Subcutaneous adipose tissue (tissue), 4 donors: ENCODE measurements around the gene PCDHA6. TPM values are rescaled to one million over a fixed set of nuclear protein-coding genes. Genes with fewer than 3 reads are reported as not detected.
"Not testable (repeated sequence)": the region's sequence is repeated elsewhere in the genome, so short reads cannot be mapped to it uniquely, and the experiment has no call there.

Experiments used
- CTCF ChIP-seq: fragments of 450-650 bp; IDR thresholded peaks from one replicate; pipeline ENCODE4 v1.5.1; 2016; ENCODE audit warnings: low read depth, mild to moderate bottlenecking, control low read depth, antibody characterized with exemption, moderate library complexity
- total RNA-seq, 4 donors: library from RNA; depleted of rRNA; stranded (reverse); fragments of >200 nt; gene quantifications; one replicate each; pipeline ENCODE4 v1.1.0, GENCODE V29; 2016

Gene PCDHA6
- total RNA-seq, 4 donors from 2014 or later = 0.22 to 0.49 (median 0.36) TPM

GRCh38 chr5:140840978-140841962 is 13.5 kb downstream of the PCDHA6 start, which contains the start of gene PCDHA8:
PCDHA8 (plus strand) TSS chr5:140841187; CDS start chr5:140841322, 135 bp downstream.
- no peak for TF ChIP-seq CTCF

- TF ChIP-seq CTCF = no peak
Measured at GRCh38 chr5:140842798-140843733, 15.3 kb downstream of the PCDHA6 start.

GRCh38 chr5:140848139-140849102 is 20.7 kb downstream of the PCDHA6 start, which contains the start of gene PCDHA9:
PCDHA9 (plus strand) TSS chr5:140848382; CDS start chr5:140848496, 114 bp downstream.
- TF ChIP-seq CTCF = not testable (repeated sequence)

- no peak for TF ChIP-seq CTCF
Measured at GRCh38 chr5:140855772-140856674, 28.3 kb downstream of the PCDHA6 start, which contains the start of gene PCDHA10. PCDHA10 (plus strand) TSS chr5:140855897; CDS start chr5:140856049, 152 bp downstream.

- TF ChIP-seq CTCF = no peak
Measured at GRCh38 chr5:140857177-140857986, 29.6 kb downstream of the PCDHA6 start.
